SK-N-SH (cell line): Measurements from ENCODE around the gene COL24A1. TPM values are rescaled to one million over a fixed set of nuclear protein-coding genes. Genes with fewer than 3 reads are reported as not detected.
"Not testable (repeated sequence)": the region's sequence is repeated elsewhere in the genome, so short reads cannot be mapped to it uniquely, and the experiment has no call there.

Experiments used
- CTCF ChIA-PET: fragments of 300-600, 350-600 bp; formaldehyde crosslinking; extraction: SDS; loops from one replicate; lab custom pipeline; 2021; lab: Yijun Ruan, JAX
- POLR2A ChIA-PET: fragments of 350-600 bp; sonication (Branson Sonifier 250); formaldehyde crosslinking; extraction: SDS; loops from one replicate; lab custom pipeline; 2020; ENCODE audit warnings: antibody characterized with exemption, inconsistent platforms; lab: Yijun Ruan, JAX
- DNase-seq: peaks from one replicate; pipeline ENCODE4 v3.0.0; 2012
- H2AFZ ChIP-seq: fragments of 200-600 bp; sonication (generic); 2 replicates; pipeline ENCODE4 v1.8.1; 2016; ENCODE audit warnings: antibody characterized with exemption, mild to moderate bottlenecking, low read depth
- H3F3A ChIP-seq: fragments of 200-600 bp; sonication (generic); replicated peaks from 2 replicates; pipeline ENCODE3; 2016; ENCODE audit warnings: antibody characterized with exemption, mild to moderate bottlenecking; ENCODE audit not compliant: insufficient read depth
- H3K27ac ChIP-seq, 2 experiments: fragments of 200-500 bp in 1 of 2; fragments of 200-600 bp in 1 of 2; sonication (Bioruptor generic) in 1 of 2; sonication (generic), shearing (Covaris generic) in 1 of 2; 2 replicates each; pipeline versions ENCODE4 v1.5.1 to v1.6.1; 2014 to 2016; ENCODE audit warnings: low read depth in 2 of 2, inconsistent platforms in 1 of 2, low read length in 1 of 2, mild to moderate bottlenecking in 1 of 2, mixed read lengths in 1 of 2
- H3K27me3 ChIP-seq: fragments of 200-600 bp; sonication (generic), shearing (Covaris generic); 2 replicates; pipeline ENCODE4 v1.6.1; 2016; ENCODE audit warnings: mixed run types; ENCODE audit not compliant: insufficient read depth
- H3K36me3 ChIP-seq, 2 experiments: fragments of 200-500 bp in 1 of 2; fragments of 200-600 bp in 1 of 2; sonication (Bioruptor generic) in 1 of 2; sonication (generic) in 1 of 2; replicated peaks in 1 of 2; 2 replicates each; pipeline versions ENCODE3 to v1.5.1; 2014 to 2016; ENCODE audit warnings: low read length in 1 of 2, mild to moderate bottlenecking in 1 of 2; ENCODE audit not compliant: insufficient read depth in 2 of 2, control insufficient read depth in 1 of 2
- H3K4me1 ChIP-seq, 2 experiments: fragments of 200-500 bp in 1 of 2; fragments of 200-600 bp in 1 of 2; sonication (Bioruptor generic) in 1 of 2; sonication (generic), shearing (Covaris generic) in 1 of 2; 2 replicates each; pipeline versions ENCODE4 v1.5.1 to v1.6.1; 2014 to 2016; ENCODE audit warnings: low read depth in 1 of 2, low read length in 1 of 2, mixed run types in 1 of 2; ENCODE audit not compliant: insufficient read depth in 2 of 2, control insufficient read depth in 1 of 2
- H3K4me2 ChIP-seq: fragments of 200-600 bp; sonication (generic), shearing (Covaris generic); 2 replicates; pipeline ENCODE4 v1.6.1; 2017; ENCODE audit warnings: mixed run types
- H3K4me3 ChIP-seq, 2 experiments: fragments of 200-500 bp in 1 of 2; fragments of 200-600 bp in 1 of 2; sonication (Bioruptor generic) in 1 of 2; sonication (generic), shearing (Covaris generic) in 1 of 2; 2 replicates each; pipeline versions ENCODE4 v1.5.1 to v1.8.1; 2014 to 2016; ENCODE audit warnings: low read depth in 2 of 2, inconsistent platforms in 1 of 2, low read length in 1 of 2, mild to moderate bottlenecking in 1 of 2, mixed read lengths in 1 of 2, moderate library complexity in 1 of 2
- H3K79me2 ChIP-seq: fragments of 200-600 bp; sonication (generic); 2 replicates; pipeline ENCODE4 v1.8.1; 2017; ENCODE audit warnings: mild to moderate bottlenecking; ENCODE audit not compliant: insufficient read depth
- H3K9ac ChIP-seq: fragments of 200-600 bp; sonication (generic); 2 replicates; pipeline ENCODE4 v1.6.1; 2017; ENCODE audit warnings: mixed run types
- H3K9me2 ChIP-seq: fragments of 200-600 bp; sonication (generic); 2 replicates; pipeline ENCODE4 v1.6.1; 2017; ENCODE audit warnings: mixed run types
- H3K9me3 ChIP-seq: fragments of 200-600 bp; sonication (generic); 2 replicates; pipeline ENCODE4 v1.6.1; 2017; ENCODE audit warnings: mixed run types, mild to moderate bottlenecking, moderate library complexity
- H4K20me1 ChIP-seq: fragments of 200-600 bp; sonication (generic); 2 replicates; pipeline ENCODE4 v1.6.1; 2017; ENCODE audit warnings: mild to moderate bottlenecking, mixed run types; ENCODE audit not compliant: insufficient read depth
- CHD2 ChIP-seq: fragments of 150-350 bp; IDR thresholded peaks from 2 replicates; pipeline ENCODE4 v1.6.1; 2018; ENCODE audit warnings: low read length; ENCODE audit not compliant: partially characterized antibody
- CTCF ChIP-seq: fragments of 200-600 bp; sonication (generic); IDR thresholded peaks from 2 replicates; pipeline ENCODE4 v1.6.1; 2017; ENCODE audit warnings: antibody characterized with exemption, mild to moderate bottlenecking, moderate library complexity
- FOXJ3 ChIP-seq: sonication (generic); formaldehyde crosslinking; IDR thresholded peaks from 2 replicates; pipeline ENCODE4 v1.5.1; 2020; ENCODE audit warnings: mild to moderate bottlenecking, missing genetic modification reagents
- GATA2 ChIP-seq: sonication (generic); formaldehyde crosslinking; IDR thresholded peaks from 2 replicates; pipeline ENCODE4 v1.5.0; 2020; ENCODE audit warnings: mild to moderate bottlenecking, missing genetic modification reagents
- MEF2A ChIP-seq: IDR thresholded peaks from 2 replicates; pipeline ENCODE4 v1.4.0; 2012; ENCODE audit warnings: low read depth, borderline replicate concordance
- NRF1 ChIP-seq: IDR thresholded peaks from 2 replicates; pipeline ENCODE4 v1.6.1; 2012; ENCODE audit warnings: low read depth, mild to moderate bottlenecking, low read length
- RAD21 ChIP-seq: IDR thresholded peaks from 2 replicates; pipeline ENCODE4 v1.6.1; 2012; ENCODE audit warnings: mild to moderate bottlenecking, low read length
- REST ChIP-seq: IDR thresholded peaks from 2 replicates; pipeline ENCODE4 v1.6.1; 2012; ENCODE audit warnings: mild to moderate bottlenecking, low read depth, low read length, moderate library complexity
- TAF1 ChIP-seq: IDR thresholded peaks from 2 replicates; pipeline ENCODE4 v1.6.1; 2012; ENCODE audit warnings: low read depth, mild to moderate bottlenecking, low read length, moderate library complexity, borderline replicate concordance
- WGBS: methylation state at CpG from one replicate; pipeline ENCODE4 v1.1.6; 2017; ENCODE audit warnings: low lambda C conversion rate; 5-methylcytosine and 5-hydroxymethylcytosine counted together
- polyA plus RNA-seq, 3 experiments: library from polyadenylated mRNA; depleted of rRNA; stranded (reverse); fragments of >200 nt; gene quantifications; 2 replicates each; pipeline ENCODE4 v1.2.3, GENCODE V29; 2012
- TF ChIP-seq, protein P1 (sequence below): IDR thresholded peaks from 2 replicates; pipeline ENCODE4; 2012

Gene COL24A1
- polyA plus RNA-seq, 1 of the 3 experiments (the other 2 are of a cell fraction) = not detected

- no peak for TF ChIP-seq CTCF
- TF ChIP-seq RAD21 = no peak
- no peak for TF ChIP-seq MEF2A
- TF ChIP-seq GATA2 = no peak
- TF ChIP-seq, protein P1, sequence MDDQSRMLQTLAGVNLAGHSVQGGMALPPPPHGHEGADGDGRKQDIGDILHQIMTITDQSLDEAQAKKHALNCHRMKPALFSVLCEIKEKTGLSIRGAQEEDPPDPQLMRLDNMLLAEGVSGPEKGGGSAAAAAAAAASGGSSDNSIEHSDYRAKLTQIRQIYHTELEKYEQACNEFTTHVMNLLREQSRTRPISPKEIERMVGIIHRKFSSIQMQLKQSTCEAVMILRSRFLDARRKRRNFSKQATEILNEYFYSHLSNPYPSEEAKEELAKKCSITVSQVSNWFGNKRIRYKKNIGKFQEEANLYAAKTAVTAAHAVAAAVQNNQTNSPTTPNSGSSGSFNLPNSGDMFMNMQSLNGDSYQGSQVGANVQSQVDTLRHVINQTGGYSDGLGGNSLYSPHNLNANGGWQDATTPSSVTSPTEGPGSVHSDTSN = no peak
- no peak for TF ChIP-seq REST
- TF ChIP-seq NRF1 = no peak
- TF ChIP-seq TAF1 = no peak
Observed at GRCh38 chr1:85962457-85962856, 194.1 kb downstream of the COL24A1 start (continued).

DNA sequence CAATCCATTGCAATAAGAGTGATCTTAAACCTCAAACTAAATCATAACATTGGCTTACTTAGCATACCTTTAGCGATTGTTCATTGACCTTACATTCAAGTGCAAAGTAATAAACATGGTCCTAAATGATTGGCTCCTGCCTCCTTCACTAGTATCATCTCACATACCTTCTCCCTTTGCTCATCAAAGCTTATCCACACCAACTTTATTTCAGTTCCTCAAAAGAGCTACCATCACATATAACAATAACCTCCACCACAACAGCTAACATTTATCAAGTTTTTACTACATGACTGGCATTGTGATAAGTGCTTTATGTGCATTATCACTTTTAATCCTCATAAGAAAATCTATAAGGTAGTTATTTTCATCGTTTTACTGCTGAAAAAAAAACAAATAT is 198.8 kb downstream of the COL24A1 start:
- 29% methylated on average over 2 of the region's 2 CpGs for WGBS

GRCh38 chr1:85955218-85955617 is 201.4 kb downstream of the COL24A1 start:
- H3K36me3 ChIP-seq, H3K4me3 ChIP-seq, H3K27me3 ChIP-seq, H3K9me3 ChIP-seq, H3K79me2 ChIP-seq, H3K9ac ChIP-seq, H3K9me2 ChIP-seq, DNase-seq, H2AFZ ChIP-seq, H3F3A ChIP-seq, POLR2A ChIA-PET, H3K4me2 ChIP-seq, H4K20me1 ChIP-seq: not testable (repeated sequence)
- 31% methylated on average over 6 of the region's 7 CpGs for WGBS
- peak overlapping the region in 1 of 2 experiments; percentile 84; a peak in 2 of 4 replicates for H3K27ac ChIP-seq
- H3K4me1 ChIP-seq = peaks cover 0 to 14% of the 10 kb centered on the region in 2 experiments; a peak in 2 of 4 replicates
- CTCF ChIA-PET = interaction anchor here (0.7 to 1.7 kb wide), 2 partner anchors 62 to 263 kb away, joined by 3 to 4 read pairs; no protein-coding TSS in a partner anchor
- peak; percentile 21 for TF ChIP-seq CHD2
- peak; percentile 77 for TF ChIP-seq GATA2
- peak; percentile 71 for TF ChIP-seq FOXJ3

More for the DNA sequence above, 198.8 kb downstream of the COL24A1 start:
- Histone ChIP-seq H3F3A (no peaks in the 10 kb centered on the region), H3K4me2 (no peak overlapping the region), H3K36me3 (no peaks in the 10 kb centered on the region), H3K4me3 (no peak overlapping the region), H3K9ac (no peak overlapping the region), H3K27me3 (no peaks in the 10 kb centered on the region; the same call in 1 of the 2 replicates), H2AFZ (no peak overlapping the region), H3K9me2 (no peaks in the 10 kb centered on the region; the same call in 1 of the 2 replicates), H4K20me1 (no peaks in the 10 kb centered on the region), H3K4me1 (peaks cover 0 to 8% of the 10 kb centered on the region in 2 experiments; a peak in 2 of 4 replicates), H3K27ac (no peak overlapping the region), H3K79me2 (no peaks in the 10 kb centered on the region), H3K9me3 (no peaks in the 10 kb centered on the region)
- no peak for DNase-seq
- CTCF ChIA-PET = no interaction called here
- TF ChIP-seq FOXJ3 = no peak
- POLR2A ChIA-PET = no interaction called here
